ENCODE measurements around the gene OR4S1. TPM values are rescaled to one million over a fixed set of nuclear protein-coding genes. Genes with fewer than 3 reads are reported as not detected.
A peak's percentile ranks its signal among the peaks of the same experiment; 100 is the strongest.
"Not testable (repeated sequence)": the region's sequence is repeated elsewhere in the genome, so short reads cannot be mapped to it uniquely, and the experiment has no call there.

OR4S1 gene, protein sequence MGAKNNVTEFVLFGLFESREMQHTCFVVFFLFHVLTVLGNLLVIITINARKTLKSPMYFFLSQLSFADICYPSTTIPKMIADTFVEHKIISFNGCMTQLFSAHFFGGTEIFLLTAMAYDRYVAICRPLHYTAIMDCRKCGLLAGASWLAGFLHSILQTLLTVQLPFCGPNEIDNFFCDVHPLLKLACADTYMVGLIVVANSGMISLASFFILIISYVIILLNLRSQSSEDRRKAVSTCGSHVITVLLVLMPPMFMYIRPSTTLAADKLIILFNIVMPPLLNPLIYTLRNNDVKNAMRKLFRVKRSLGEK
- total RNA-seq, result not detected

- no peak for DNase-seq (ENCODE audit: low spot score)
- ATAC-seq, result no peak
- intact Hi-C loops (cut with DNase I), result no loop called here
Measured at GRCh38 chr11:48305923-48306322, at the start of gene OR4S1. Gene OR4S1 (plus strand): TSS chr11:48306223. CDS start chr11:48306223, 0 bp downstream.

- no peak for ATAC-seq
- DNase-seq (ENCODE audit: low spot score), result no peak
- intact Hi-C loops (cut with DNase I), result no loop called here
Measured at GRCh38 chr11:48261600-48261999, 44.4 kb upstream of the OR4S1 start.

GRCh38 chr11:48263423-48263911 lies 42.6 kb upstream of the OR4S1 start, which contains the start of gene OR4X1:
Gene OR4X1 (plus strand): TSS chr11:48263861. CDS start chr11:48263861, 0 bp downstream.
- no peak for DNase-seq (ENCODE audit: low spot score)
- ATAC-seq, result no peak
- intact Hi-C loops (cut with DNase I), result no loop called here

DNA sequence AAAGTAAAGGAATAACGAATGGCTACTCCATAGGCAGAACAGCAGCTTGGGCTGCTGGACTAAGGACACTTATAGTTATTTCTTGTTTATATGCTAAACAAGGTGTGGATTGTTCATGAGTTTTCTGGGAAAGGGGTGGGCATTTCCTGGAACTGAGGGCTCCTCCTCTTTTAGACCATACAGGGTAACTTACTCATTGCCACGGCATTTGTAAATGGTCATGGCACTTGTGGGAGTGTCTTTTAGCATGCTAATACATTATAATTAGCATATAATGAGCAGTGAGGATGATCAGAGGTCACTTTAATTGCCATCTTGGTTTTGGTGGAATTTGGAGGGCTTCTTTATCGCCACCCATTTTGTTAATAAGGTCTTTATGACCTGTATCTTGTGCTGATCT lies 35.4 kb upstream of the OR4S1 start:
- no peak for DNase-seq (ENCODE audit: low spot score)
- no peak for ATAC-seq
- intact Hi-C loops (cut with DNase I), result no loop called here

DNA sequence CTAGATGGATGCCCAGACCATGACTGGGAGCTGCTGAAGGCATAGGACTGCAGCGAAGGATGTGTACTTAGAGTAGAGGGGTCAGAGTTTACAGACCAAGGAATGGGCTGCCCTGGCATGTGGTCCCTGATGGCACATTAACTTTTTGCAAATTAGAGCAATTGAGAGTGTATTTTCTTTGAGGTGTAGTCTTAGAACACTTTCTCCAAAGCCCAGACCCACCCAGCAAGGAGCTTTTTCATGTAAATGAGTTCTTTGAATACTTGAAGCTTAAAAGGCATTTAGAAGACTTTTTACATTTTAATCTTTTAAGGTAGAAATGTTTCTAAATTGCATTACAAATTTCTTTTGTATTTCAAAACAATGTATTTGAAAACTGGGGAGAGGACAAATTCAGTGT lies 33.4 kb upstream of the OR4S1 start:
- ATAC-seq (no peak), DNase-seq (ENCODE audit: low spot score) (no peak)
- intact Hi-C loops (cut with DNase I), result no loop called here

GRCh38 chr11:48307760-48308386 lies 1.9 kb downstream of the OR4S1 start:
- intact Hi-C loops (cut with DNase I), result no loop called here
- DNase-seq (ENCODE audit: low spot score) (peak; percentile 62), ATAC-seq (no peak)

GRCh38 chr11:48313590-48313989 lies 7.6 kb downstream of the OR4S1 start:
- ATAC-seq; intact Hi-C loops (cut with DNase I); DNase-seq (ENCODE audit: low spot score): not testable (repeated sequence)

- intact Hi-C loops (cut with DNase I), result loop anchor here (10.0 kb wide), 1 partner anchor 1275 kb away; no protein-coding TSS in a partner anchor
- not testable (repeated sequence) for ATAC-seq; DNase-seq (ENCODE audit: low spot score)
Measured at GRCh38 chr11:48319813-48320212, 13.8 kb downstream of the OR4S1 start.

- DNase-seq (ENCODE audit: low spot score); ATAC-seq: not testable (repeated sequence)
- intact Hi-C loops (cut with DNase I), result loop anchor here (10.0 kb wide), 1 partner anchor 1270 kb away; no protein-coding TSS in a partner anchor
Measured at GRCh38 chr11:48324620-48325019, 18.6 kb downstream of the OR4S1 start, which contains the start of gene OR4C3. Gene OR4C3 (plus strand): TSS chr11:48324920. CDS start chr11:48325022, 102 bp downstream.

GRCh38 chr11:48341466-48341865 lies 35.4 kb downstream of the OR4S1 start:
- ATAC-seq, result no peak
- intact Hi-C loops (cut with DNase I), result no loop called here
- DNase-seq (ENCODE audit: low spot score), result no peak

DNA sequence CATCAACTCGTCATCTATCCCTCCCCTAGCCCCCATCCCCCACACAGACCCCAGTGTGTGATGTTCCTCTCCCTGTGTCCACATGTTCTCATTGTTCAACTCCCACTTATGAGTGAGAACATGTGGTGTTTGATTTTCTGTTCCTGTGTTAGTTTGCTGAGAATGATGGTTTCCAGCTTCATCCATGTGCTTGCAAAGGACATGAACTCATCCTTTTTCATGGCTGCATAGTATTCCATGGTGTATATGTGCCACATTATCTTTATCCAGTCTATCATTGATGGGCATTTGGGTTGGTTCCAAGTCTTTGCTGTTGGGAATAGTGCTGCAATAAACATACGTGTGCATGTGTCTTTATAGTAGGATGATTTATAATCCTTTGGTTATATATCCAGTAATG lies 36.5 kb downstream of the OR4S1 start:
- DNase-seq (ENCODE audit: low spot score); ATAC-seq; intact Hi-C loops (cut with DNase I): not testable (repeated sequence)

DNA sequence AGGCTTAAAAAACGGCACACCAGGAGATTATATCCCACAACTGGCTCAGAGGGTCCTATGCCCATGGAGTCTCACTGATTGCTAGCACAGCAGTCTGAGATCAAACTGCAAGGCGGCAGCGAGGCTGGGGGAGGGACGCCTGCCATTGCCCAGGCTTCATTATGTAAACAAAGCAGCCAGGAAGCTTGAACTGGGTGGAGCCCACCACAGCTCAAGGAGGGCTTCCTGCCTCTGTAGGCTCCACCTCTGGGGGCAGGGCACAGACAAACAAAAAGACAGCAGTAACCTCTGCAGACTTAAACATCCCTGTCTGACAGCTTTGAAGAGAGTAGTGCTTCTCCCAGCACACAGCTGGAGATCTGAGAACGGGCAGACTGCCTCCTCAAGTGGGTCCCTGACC lies 40.3 kb downstream of the OR4S1 start:
- DNase-seq (ENCODE audit: low spot score); ATAC-seq; intact Hi-C loops (cut with DNase I): not testable (repeated sequence)

DNA sequence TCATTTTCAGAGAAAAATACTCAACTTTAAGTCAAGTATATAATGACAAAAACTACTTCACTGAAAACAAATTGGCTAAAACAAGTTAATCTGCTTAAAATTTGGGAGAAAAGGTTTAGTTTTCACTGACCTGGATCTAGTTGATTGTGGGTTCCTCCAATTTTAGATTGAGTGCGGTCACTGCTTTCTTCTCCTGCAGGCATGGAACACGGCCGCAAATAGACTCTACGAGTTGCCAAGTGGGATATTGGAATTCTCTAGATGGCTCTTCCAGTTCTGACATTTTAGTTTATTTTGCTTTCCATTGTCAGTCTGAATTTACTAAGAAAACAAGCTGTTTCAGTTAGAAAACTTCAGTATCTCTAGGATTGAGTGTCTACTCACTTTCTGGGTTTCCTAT lies 48.0 kb downstream of the OR4S1 start:
- ATAC-seq (no peak), DNase-seq (ENCODE audit: low spot score) (no peak)
- intact Hi-C loops (cut with DNase I), result no loop called here

DNA sequence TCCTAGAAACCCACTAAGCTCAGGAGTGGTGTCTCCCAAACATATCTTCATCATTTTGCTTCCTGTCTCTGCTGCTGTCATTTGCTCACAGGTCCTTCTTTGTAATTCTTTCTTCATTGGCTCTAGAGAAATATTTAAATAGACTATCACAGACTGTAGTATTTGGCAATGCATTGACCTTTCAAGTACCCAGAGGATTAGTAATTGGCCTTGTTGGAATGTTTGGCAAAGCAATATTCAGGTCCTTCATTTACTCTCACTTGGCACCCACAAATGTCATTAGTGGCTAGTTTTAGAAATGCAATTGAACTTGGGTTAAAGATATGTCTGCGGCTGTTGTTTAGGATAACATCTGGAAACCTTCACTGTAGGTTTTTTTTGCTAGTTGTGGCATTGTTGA lies 48.7 kb downstream of the OR4S1 start:
- DNase-seq (ENCODE audit: low spot score), result no peak
- ATAC-seq, result no peak
- intact Hi-C loops (cut with DNase I), result no loop called here

Other genes with a start within 250 kb of the OR4S1 start
- not detected for gene OR4B1, start 89.4 kb upstream of the OR4S1 start, total RNA-seq
- not detected for gene OR4X2, start 61.1 kb upstream of the OR4S1 start, total RNA-seq
- gene OR4X1, start 42.4 kb upstream of the OR4S1 start, total RNA-seq, result not detected
- not detected for gene OR4C3, start 18.7 kb downstream of the OR4S1 start, total RNA-seq
- not detected for gene OR4C5, start 60.2 kb downstream of the OR4S1 start, total RNA-seq
- not detected for gene OR4A47, start 182.6 kb downstream of the OR4S1 start, total RNA-seq